Measurements from ENCODE around the gene SNTB2. TPM values are rescaled to one million over a fixed set of nuclear protein-coding genes. Genes with fewer than 3 reads are reported as not detected.

Gene SNTB2
- total and polyA plus RNA-seq, 2 of the 8 experiments (the other 6 are each of a cell fraction or from before 2014, with no cell fraction given): 6.0 to 16.1 TPM

DNA sequence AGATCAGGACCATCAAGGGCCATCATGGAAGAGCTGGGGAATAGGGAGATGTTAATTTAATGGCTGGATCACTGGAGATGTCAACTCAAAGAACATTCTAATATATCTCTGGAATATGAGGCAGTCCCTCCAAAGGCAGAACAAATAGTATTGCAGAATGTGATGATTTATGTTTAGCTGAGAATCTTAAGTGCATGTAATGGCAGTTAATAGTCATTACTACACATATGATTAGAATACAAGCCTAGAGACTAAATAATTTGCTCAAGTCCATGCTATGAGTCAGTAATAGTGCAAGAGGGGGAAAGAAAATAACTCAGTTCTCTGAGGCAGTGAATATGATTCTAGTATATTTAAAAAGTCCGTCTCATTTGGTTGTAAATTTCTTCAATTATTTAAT lies 32.3 kb downstream of the SNTB2 start:
- H3K23me2 ChIP-seq (ENCODE audit: low read depth, low read length): no peaks in the 10 kb centered on the region
- no peak overlapping the region for H2BK12ac ChIP-seq (ENCODE audit: low read depth, low read length)
- no peak overlapping the region for H3K9ac ChIP-seq (replicated peaks in 1 of 4; ENCODE audit: extremely low read depth in 1 of 4, low read depth in 3 of 4, low read length in 3 of 4)
- H3K4me3 ChIP-seq (ENCODE audit: extremely low read depth in 1 of 4, insufficient read depth in 2 of 4, low read depth in 3 of 4, low read length in 4 of 4): no peak overlapping the region
- no peak overlapping the region for H3K18ac ChIP-seq (ENCODE audit: extremely low read depth, low read length)
- no peak overlapping the region for H4K8ac ChIP-seq (ENCODE audit: extremely low read depth, insufficient read depth, low read length)
- H3K23ac ChIP-seq (ENCODE audit: insufficient read length): no peak overlapping the region
- H3K27me3 ChIP-seq (replicated peaks in 1 of 4; ENCODE audit: control insufficient read depth in 3 of 4, extremely low read depth in 1 of 4, insufficient read depth in 3 of 4, low read length in 3 of 4): no peaks in the 10 kb centered on the region
- no peak overlapping the region for H3K4me2 ChIP-seq (ENCODE audit: insufficient read depth in 1 of 2, low read depth in 2 of 2, low read length in 2 of 2)
- 95% methylated on average over 1 of the region's 1 CpG; no CpG with 5 or more reads in 1 of the 2 experiments for WGBS, 2 experiments (ENCODE audit: extremely low coverage in 1 of 2, insufficient coverage in 1 of 2, insufficient read length in 1 of 2, insufficient replicate concordance in 2 of 2, low coverage in 1 of 2, low lambda C conversion rate in 2 of 2, missing lambda C conversion rate in 1 of 2)
- no peak overlapping the region for H4K91ac ChIP-seq (replicated peaks; ENCODE audit: insufficient read length, low read length)
- no peak overlapping the region for H3K27ac ChIP-seq (ENCODE audit: low read depth, low read length)
- POLR2A ChIA-PET (ENCODE audit: partially characterized antibody): interaction anchor here (0.7 kb wide), 1 partner anchor 16 kb away, joined by 3 read pairs; no protein-coding TSS in a partner anchor
- H2AK5ac ChIP-seq (ENCODE audit: low read depth, low read length): no peak overlapping the region
- H2BK5ac ChIP-seq (ENCODE audit: low read depth, low read length): no peak overlapping the region
- H2BK20ac ChIP-seq (ENCODE audit: low read length): no peak overlapping the region
- TF ChIP-seq GABPA (IDR thresholded peaks at IDR 0.05; ENCODE audit: borderline replicate concordance, insufficient read depth, low read length) (no peak), TCF12 (IDR thresholded peaks at IDR 0.05; ENCODE audit: low read depth, low read length) (no peak), SRF (IDR thresholded peaks at IDR 0.05; ENCODE audit: low read depth, low read length) (no peak), BACH1 (IDR thresholded peaks at IDR 0.05; ENCODE audit: low read length) (no peak), EGR1 (IDR thresholded peaks at IDR 0.05; ENCODE audit: borderline replicate concordance, low read depth, low read length) (no peak), EP300 (IDR thresholded peaks at IDR 0.05; ENCODE audit: borderline replicate concordance in 1 of 2, low read depth in 2 of 2, low read length in 2 of 2) (no peak), GTF2F1 (IDR thresholded peaks at IDR 0.05; ENCODE audit: borderline replicate concordance, low read depth, low read length) (no peak), SAP30 (IDR thresholded peaks at IDR 0.05; ENCODE audit: insufficient read depth, insufficient replicate concordance, low read length) (no peak), ASH2L (IDR thresholded peaks at IDR 0.05; ENCODE audit: low read length) (no peak), ZNF274 (IDR thresholded peaks at IDR 0.05; ENCODE audit: borderline replicate concordance, extremely low read depth, low read length) (no peak), NRF1 (IDR thresholded peaks at IDR 0.05; ENCODE audit: low read depth, low read length) (no peak), CTBP2 (IDR thresholded peaks at IDR 0.05; ENCODE audit: borderline replicate concordance, insufficient read depth, insufficient read length, low read length) (no peak)
- TF ChIP-seq, protein P1, sequence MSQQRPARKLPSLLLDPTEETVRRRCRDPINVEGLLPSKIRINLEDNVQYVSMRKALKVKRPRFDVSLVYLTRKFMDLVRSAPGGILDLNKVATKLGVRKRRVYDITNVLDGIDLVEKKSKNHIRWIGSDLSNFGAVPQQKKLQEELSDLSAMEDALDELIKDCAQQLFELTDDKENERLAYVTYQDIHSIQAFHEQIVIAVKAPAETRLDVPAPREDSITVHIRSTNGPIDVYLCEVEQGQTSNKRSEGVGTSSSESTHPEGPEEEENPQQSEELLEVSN (IDR thresholded peaks at IDR 0.05): no peak
- no peaks in the 10 kb centered on the region for H3K36me3 ChIP-seq (ENCODE audit: control insufficient read depth in 2 of 4, insufficient read depth in 4 of 4, low read length in 3 of 4)
- no peak for DNase-seq (ENCODE audit: low read depth in 1 of 2, low spot score in 2 of 2)
- H2BK15ac ChIP-seq (ENCODE audit: low read length): no peak overlapping the region
- CTCF ChIA-PET (ENCODE audit: partially characterized antibody): interaction anchor here (0.6 to 1.2 kb wide), 2 partner anchors 21 to 69 kb away, joined by 3 to 4 read pairs; no protein-coding TSS in a partner anchor
- no peak overlapping the region for H3K56ac ChIP-seq (replicated peaks; ENCODE audit: insufficient read length, low read depth, low read length)
- no peak overlapping the region for H2AFZ ChIP-seq (ENCODE audit: low read length)
- no peaks in the 10 kb centered on the region for H3K4me1 ChIP-seq (replicated peaks in 1 of 4; ENCODE audit: control insufficient read depth in 3 of 4, insufficient read depth in 4 of 4, low read length in 3 of 4)
- H3K14ac ChIP-seq (ENCODE audit: insufficient read length): no peak overlapping the region
- no peaks in the 10 kb centered on the region for H3K9me3 ChIP-seq (ENCODE audit: insufficient read depth in 2 of 2, low read depth in 1 of 2, low read length in 1 of 2)
- H4K20me1 ChIP-seq (replicated peaks in 1 of 2; ENCODE audit: control insufficient read depth in 1 of 2, insufficient read depth in 2 of 2, low read length in 2 of 2): no peaks in the 10 kb centered on the region
- no peak overlapping the region for H4K5ac ChIP-seq (ENCODE audit: insufficient read length, low read depth, low read length)
- H3K4ac ChIP-seq (replicated peaks; ENCODE audit: insufficient read length, low read depth, low read length): no peak overlapping the region
- no peak for FAIRE-seq
- H2BK120ac ChIP-seq (replicated peaks; ENCODE audit: low read depth, low read length): no peak overlapping the region
- H3K79me2 ChIP-seq (ENCODE audit: control insufficient read depth in 1 of 2, insufficient read depth in 2 of 2, low read length in 2 of 2): peaks cover 0 to 9% of the 10 kb centered on the region in 2 experiments; a peak in 1 of 4 replicates
- no peaks in the 10 kb centered on the region; the same call in 1 of the 2 replicates for H3K79me1 ChIP-seq (ENCODE audit: low read depth, low read length)
